WTC11 (cell line): Measurements from ENCODE around the gene YPEL4. TPM values are rescaled to one million over a fixed set of nuclear protein-coding genes. Genes with fewer than 3 reads are reported as not detected.

Source experiments
- ATAC-seq: fragments of 200-7000 bp; cut with Tn5 transposase; 2 replicates; pipeline ENCODE4 v1.10.0; 2021; ENCODE audit warnings: mild to moderate bottlenecking, moderate library complexity
- CTCF ChIA-PET: fragments of 300-600 bp; sonication (Branson Sonifier 250); formaldehyde crosslinking; loops from one replicate; lab custom pipeline; 2021; ENCODE audit warnings: antibody characterized with exemption; lab: Charles Lee
- POLR2A ChIA-PET: fragments of 350-600 bp; sonication (Branson Sonifier 250); formaldehyde crosslinking; loops from one replicate; lab custom pipeline; 2021; ENCODE audit warnings: antibody characterized with exemption; lab: Charles Lee
- DNase-seq: peaks from one replicate; pipeline ENCODE4 v3.0.0; 2021; ENCODE audit warnings: low spot score
- H3K27ac Mint-ChIP-seq: 2 replicates; pipeline ENCODE4 v1.8.0; 2021; ENCODE audit warnings: mixed read lengths
- H3K27me3 Mint-ChIP-seq: 2 replicates; pipeline ENCODE4 v1.8.0; 2021; ENCODE audit warnings: low read depth, mild to moderate bottlenecking, moderate library complexity, mixed read lengths
- H3K36me3 Mint-ChIP-seq: 2 replicates; pipeline ENCODE4 v1.8.0; 2021; ENCODE audit warnings: mixed read lengths
- H3K4me1 Mint-ChIP-seq: 2 replicates; pipeline ENCODE4 v1.8.0; 2022; ENCODE audit warnings: mixed read lengths
- H3K4me3 Mint-ChIP-seq: 2 replicates; pipeline ENCODE4 v1.8.0; 2021; ENCODE audit warnings: mild to moderate bottlenecking, moderate library complexity, mixed read lengths
- H3K9me3 Mint-ChIP-seq: 2 replicates; pipeline ENCODE4 v1.8.0; 2021; ENCODE audit warnings: mixed read lengths
- CBFB ChIP-seq: sonication (generic); formaldehyde crosslinking; IDR thresholded peaks from 2 replicates; pipeline ENCODE4 v1.8.1; 2022; ENCODE audit warnings: mild to moderate bottlenecking, low read depth, missing genetic modification reagents
- CTCF ChIP-seq: fragments of 200-600 bp; IDR thresholded peaks from 2 replicates; pipeline ENCODE4 v1.8.0; 2022; ENCODE audit warnings: antibody characterized with exemption
- E2F1 ChIP-seq: sonication (generic); formaldehyde crosslinking; IDR thresholded peaks from 2 replicates; pipeline ENCODE4 v1.8.0; 2022; ENCODE audit warnings: mild to moderate bottlenecking, missing genetic modification reagents
- EMX1 ChIP-seq: fragments of 250-450 bp; sonication (Bioruptor Pico); IDR thresholded peaks from 2 replicates; pipeline ENCODE4 v1.8.0; 2021; ENCODE audit warnings: mild to moderate bottlenecking
- MAX ChIP-seq: sonication (generic); formaldehyde crosslinking; IDR thresholded peaks from 2 replicates; pipeline ENCODE4 v1.8.0; 2022; ENCODE audit warnings: mild to moderate bottlenecking, missing genetic modification reagents
- OVOL2 ChIP-seq: fragments of 250-450 bp; sonication (Bioruptor Pico); IDR thresholded peaks from 2 replicates; pipeline ENCODE4 v1.9.0; 2021; ENCODE audit warnings: mild to moderate bottlenecking, borderline replicate concordance
- PRDM15 ChIP-seq: sonication (generic); formaldehyde crosslinking; IDR thresholded peaks from 2 replicates; pipeline ENCODE4 v1.8.0; 2022; ENCODE audit warnings: missing genetic modification reagents
- SMAD4 ChIP-seq: sonication (generic); formaldehyde crosslinking; IDR thresholded peaks from 2 replicates; pipeline ENCODE4 v1.8.0; 2022; ENCODE audit warnings: mild to moderate bottlenecking, missing genetic modification reagents
- SP1 ChIP-seq: sonication (generic); formaldehyde crosslinking; conservative IDR thresholded peaks from 2 replicates; pipeline ENCODE4 v1.8.1; 2022; ENCODE audit warnings: missing genetic modification reagents
- TEAD1 ChIP-seq: sonication (generic); formaldehyde crosslinking; IDR thresholded peaks from 2 replicates; pipeline ENCODE4 v1.8.0; 2022; ENCODE audit warnings: mild to moderate bottlenecking, missing genetic modification reagents
- ZNF281 ChIP-seq: sonication (generic); formaldehyde crosslinking; IDR thresholded peaks from 2 replicates; pipeline ENCODE4 v1.8.0; 2023; ENCODE audit warnings: mild to moderate bottlenecking, missing genetic modification reagents
- total RNA-seq: library from RNA; stranded (reverse); gene quantifications from 3 replicates; pipeline ENCODE4 v1.2.3, GENCODE V29; 2021
- TF ChIP-seq, protein P1 (sequence below): sonication (generic); formaldehyde crosslinking; IDR thresholded peaks from 2 replicates; pipeline ENCODE4 v1.8.0; 2022; ENCODE audit warnings: mild to moderate bottlenecking, missing genetic modification reagents
- TF ChIP-seq, protein P2 (sequence below): sonication (generic); formaldehyde crosslinking; IDR thresholded peaks from 2 replicates; pipeline ENCODE4 v1.8.1; 2023; ENCODE audit warnings: mild to moderate bottlenecking, missing genetic modification reagents

Gene YPEL4
- total RNA-seq, 1 experiment from 2014 or later: 0.15 TPM

GRCh38 chr11:57597916-57598830, 51.5 kb downstream of the YPEL4 start:
- POLR2A ChIA-PET: interaction anchor here (0.5 to 7.3 kb wide), 11 partner anchors 27 to 150 kb away, joined by 3 to 115 read pairs (median 8); partner anchors contain the start of gene UBE2L6

GRCh38 chr11:57597461-57597915, 52.2 kb downstream of the YPEL4 start, which contains the start of gene SERPING1:
TSS of gene SERPING1 (plus strand) at chr11:57597685. CDS start at chr11:57598271, 586 bp downstream.
- H3K4me3 Mint-ChIP-seq: peak within 1 kb of the TSS; percentile 70
- H3K27me3 Mint-ChIP-seq: no peaks in the 10 kb centered on the region; the same call in 1 of the 2 replicates
- POLR2A ChIA-PET: interaction anchor here (0.6 to 7.3 kb wide), 13 partner anchors 28 to 938 kb away, joined by 3 to 115 read pairs (median 5); partner anchors contain the start of gene UBE2L6
- ATAC-seq: peak; percentile 66
- no peaks in the 10 kb centered on the region for H3K9me3 Mint-ChIP-seq
- CTCF ChIA-PET: interaction anchor here (0.7 to 7.5 kb wide), 13 partner anchors 14 to 252 kb away, joined by 3 to 78 read pairs (median 5); partner anchors contain the start of genes RTN4RL2 and UBE2L6
- H3K36me3 Mint-ChIP-seq: peaks cover 14% of the 10 kb centered on the region; the same call in 1 of the 2 replicates
- no peak for DNase-seq
- H3K27ac Mint-ChIP-seq: peak within 1 kb of the TSS; percentile 61
- H3K4me1 Mint-ChIP-seq: peaks cover 35% of the 10 kb centered on the region
- TF ChIP-seq OVOL2 (CRISPR knock-in tag) (no peak), SMAD4 (CRISPR knock-in tag) (no peak), EMX1 (no peak), ZNF281 (peak; percentile 10; the same call in 1 of the 2 replicates), CBFB (CRISPR knock-in tag) (no peak), PRDM15 (CRISPR knock-in tag) (peak; percentile 69)

More at GRCh38 chr11:57597916-57598830, 51.5 kb downstream of the YPEL4 start:
- Mint-ChIP-seq H3K27ac (peak overlapping the region; percentile 38), H3K4me1 (peaks cover 35% of the 10 kb centered on the region), H3K27me3 (no peaks in the 10 kb centered on the region), H3K36me3 (peaks cover 14% of the 10 kb centered on the region; the same call in 1 of the 2 replicates), H3K9me3 (no peaks in the 10 kb centered on the region), H3K4me3 (peak overlapping the region; percentile 70)
- CTCF ChIA-PET: interaction anchor here (0.5 to 7.5 kb wide), 13 partner anchors 17 to 993 kb away, joined by 3 to 78 read pairs (median 4); partner anchors contain the start of genes RTN4RL2 and UBE2L6
- DNase-seq (peak; percentile 89), ATAC-seq (peak; percentile 84)
- TF ChIP-seq TEAD1 (CRISPR knock-in tag): no peak
- TF ChIP-seq E2F1 (CRISPR knock-in tag): no peak
- peak; percentile 67 for TF ChIP-seq SP1 (CRISPR knock-in tag)
- TF ChIP-seq MAX (CRISPR knock-in tag): no peak
- TF ChIP-seq CTCF: no peak
- TF ChIP-seq, protein P1, sequence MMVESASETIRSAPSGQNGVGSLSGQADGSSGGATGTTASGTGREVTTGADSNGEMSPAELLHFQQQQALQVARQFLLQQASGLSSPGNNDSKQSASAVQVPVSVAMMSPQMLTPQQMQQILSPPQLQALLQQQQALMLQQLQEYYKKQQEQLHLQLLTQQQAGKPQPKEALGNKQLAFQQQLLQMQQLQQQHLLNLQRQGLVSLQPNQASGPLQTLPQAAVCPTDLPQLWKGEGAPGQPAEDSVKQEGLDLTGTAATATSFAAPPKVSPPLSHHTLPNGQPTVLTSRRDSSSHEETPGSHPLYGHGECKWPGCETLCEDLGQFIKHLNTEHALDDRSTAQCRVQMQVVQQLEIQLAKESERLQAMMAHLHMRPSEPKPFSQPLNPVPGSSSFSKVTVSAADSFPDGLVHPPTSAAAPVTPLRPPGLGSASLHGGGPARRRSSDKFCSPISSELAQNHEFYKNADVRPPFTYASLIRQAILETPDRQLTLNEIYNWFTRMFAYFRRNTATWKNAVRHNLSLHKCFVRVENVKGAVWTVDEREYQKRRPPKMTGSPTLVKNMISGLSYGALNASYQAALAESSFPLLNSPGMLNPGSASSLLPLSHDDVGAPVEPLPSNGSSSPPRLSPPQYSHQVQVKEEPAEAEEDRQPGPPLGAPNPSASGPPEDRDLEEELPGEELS (CRISPR knock-in tag): 0 out of 2 replicates have a peak, but pooled peaks have one; percentile 19
- TF ChIP-seq, protein P2, sequence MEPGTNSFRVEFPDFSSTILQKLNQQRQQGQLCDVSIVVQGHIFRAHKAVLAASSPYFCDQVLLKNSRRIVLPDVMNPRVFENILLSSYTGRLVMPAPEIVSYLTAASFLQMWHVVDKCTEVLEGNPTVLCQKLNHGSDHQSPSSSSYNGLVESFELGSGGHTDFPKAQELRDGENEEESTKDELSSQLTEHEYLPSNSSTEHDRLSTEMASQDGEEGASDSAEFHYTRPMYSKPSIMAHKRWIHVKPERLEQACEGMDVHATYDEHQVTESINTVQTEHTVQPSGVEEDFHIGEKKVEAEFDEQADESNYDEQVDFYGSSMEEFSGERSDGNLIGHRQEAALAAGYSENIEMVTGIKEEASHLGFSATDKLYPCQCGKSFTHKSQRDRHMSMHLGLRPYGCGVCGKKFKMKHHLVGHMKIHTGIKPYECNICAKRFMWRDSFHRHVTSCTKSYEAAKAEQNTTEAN: peak; percentile 72; the same call in 1 of the 2 replicates
